Motor neuron (in vitro differentiated cells): Measurements from ENCODE around the gene TRIP6. TPM values are rescaled to one million over a fixed set of nuclear protein-coding genes. Genes with fewer than 3 reads are reported as not detected.

ENCODE experiments used
- ATAC-seq, 8 experiments: fragments of 200-7000 bp; cut with Tn5 transposase; replicated peaks in 6 of 8; 2 replicates each; pipeline ENCODE4 v1.8.0; 2021; ENCODE audit warnings: mild to moderate bottlenecking in 8 of 8, moderate library complexity in 8 of 8
- H3K27ac ChIP-seq, 2 donors: fragments of 250-450 bp; sonication (Bioruptor Pico); 2 replicates each; pipeline ENCODE4 v1.9.0; 2021; ENCODE audit warnings: antibody characterized with exemption in 2 of 2, mild to moderate bottlenecking in 2 of 2, moderate library complexity in 1 of 2
- H3K4me1 ChIP-seq, 2 donors: fragments of 250-450 bp; sonication (Bioruptor Pico); replicated peaks in 1 of 2; 2 replicates each; pipeline ENCODE4 v1.6.1; 2021; ENCODE audit warnings: antibody characterized with exemption in 2 of 2, mild to moderate bottlenecking in 2 of 2, moderate library complexity in 1 of 2
- H3K4me3 ChIP-seq, 5 donors: fragments of 250-450 bp; sonication (Bioruptor Pico); 2 replicates each; pipeline ENCODE4 v1.9.0; 2021; ENCODE audit warnings: antibody characterized with exemption in 5 of 5, mild to moderate bottlenecking in 5 of 5, moderate library complexity in 4 of 5
- WGBS, 10 experiments: fragments of 450-650 bp; shearing (Covaris generic); methylation state at CpG; one replicate each; pipeline ENCODE4 v1.0.0; 2022; 5-methylcytosine and 5-hydroxymethylcytosine counted together
- in situ Hi-C, 9 experiments: fragments of 400-800 bp; cut with MboI; loops; one replicate each; pipeline ENCODE4 v1.15.0; 2021; ENCODE audit warnings: low sequenced_read_pairs in 9 of 9, low pct_unique_long_range_greater_than_20kb in 2 of 9; ENCODE audit not compliant: unreplicated experiment in 9 of 9
- total RNA-seq, 8 experiments: library from RNA; unstranded; fragments of 300-600 nt; gene quantifications; 2 replicates each; pipeline versions ENCODE4 v1.2.3 to v1.2.4, GENCODE V29; 2022

Gene TRIP6
- total RNA-seq, 8 experiments from 2014 or later, result 3.0 to 90.1 (median 22.4) TPM

DNA sequence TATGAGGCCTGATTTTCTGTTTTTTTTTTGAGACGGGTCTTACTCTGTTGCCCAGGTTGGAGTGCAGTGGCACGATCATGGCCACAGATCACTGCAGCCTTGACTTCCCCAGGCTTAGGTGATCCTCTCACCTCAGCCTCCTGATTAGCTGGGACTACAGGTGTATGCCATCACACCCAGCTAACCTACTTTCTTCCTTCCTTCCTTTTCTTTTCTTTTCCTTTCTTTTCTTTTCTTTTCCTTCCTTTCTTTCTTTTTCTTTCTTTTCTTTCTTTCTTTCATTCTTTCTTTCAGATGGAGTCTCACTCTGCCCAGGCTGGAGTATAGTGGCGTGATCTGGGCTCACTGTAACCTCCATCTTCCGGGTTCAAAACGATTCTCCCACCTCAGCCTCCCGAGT lies 11.5 kb downstream of the TRIP6 start:
- H3K27ac ChIP-seq, result no peak overlapping the region
- ATAC-seq, result no peak
- in situ Hi-C loops, result loop anchor here in 2 of 9 experiments (25.0 kb wide), 3 partner anchors 184 to 409 kb away; partner anchors contain the start of gene NAT16 (in 1 of the 2)
- peaks cover 15 to 19% of the 10 kb centered on the region in 2 donors for H3K4me1 ChIP-seq
- 50 to 99% (median 89%) methylated on average over 2 to 6 of the region's 6 CpGs; no CpG with 5 or more reads in 2 of the 10 experiments for WGBS, 10 experiments
- no peak overlapping the region for H3K4me3 ChIP-seq

DNA sequence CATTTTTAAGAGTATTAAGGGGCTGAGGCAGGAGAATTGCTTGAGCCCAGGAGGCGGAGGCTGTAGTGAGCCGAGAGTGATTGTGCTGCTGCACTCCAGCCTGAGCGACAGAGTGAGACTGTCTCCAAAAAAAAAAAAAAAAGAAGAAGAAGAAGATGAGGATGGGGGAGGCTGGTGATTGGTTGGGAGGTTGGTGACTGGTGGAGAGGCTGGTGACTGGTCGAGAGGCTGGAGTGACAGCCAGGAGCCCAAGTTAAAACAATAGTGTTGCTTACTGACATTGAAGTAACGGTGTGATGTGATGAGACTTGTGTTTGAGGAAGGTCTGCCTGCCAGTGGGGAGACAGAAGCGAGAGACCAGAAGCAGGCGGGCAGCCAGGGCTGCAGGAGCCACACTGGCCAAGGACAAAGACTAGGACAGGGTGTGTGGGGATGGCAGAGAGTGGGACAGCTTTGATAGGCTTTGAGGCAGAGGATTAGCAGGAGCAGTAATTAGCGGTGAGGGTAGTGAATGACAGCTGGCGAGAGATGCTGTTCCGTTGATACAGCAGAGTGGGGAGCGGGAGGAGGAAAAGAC lies 12.6 kb downstream of the TRIP6 start:
- 68 to 100% (median 79%) methylated on average over 1 to 11 of the region's 11 CpGs; no CpG with 5 or more reads in 2 of the 10 experiments for WGBS, 10 experiments
- peaks cover 14 to 15% of the 10 kb centered on the region in 2 donors for H3K4me1 ChIP-seq
- ATAC-seq, result no peak
- in situ Hi-C loops, result loop anchor here in 2 of 9 experiments (25.0 kb wide), 3 partner anchors 183 to 408 kb away; partner anchors contain the start of gene NAT16 (in 1 of the 2)
- no peak overlapping the region for H3K27ac ChIP-seq
- no peak overlapping the region for H3K4me3 ChIP-seq

DNA sequence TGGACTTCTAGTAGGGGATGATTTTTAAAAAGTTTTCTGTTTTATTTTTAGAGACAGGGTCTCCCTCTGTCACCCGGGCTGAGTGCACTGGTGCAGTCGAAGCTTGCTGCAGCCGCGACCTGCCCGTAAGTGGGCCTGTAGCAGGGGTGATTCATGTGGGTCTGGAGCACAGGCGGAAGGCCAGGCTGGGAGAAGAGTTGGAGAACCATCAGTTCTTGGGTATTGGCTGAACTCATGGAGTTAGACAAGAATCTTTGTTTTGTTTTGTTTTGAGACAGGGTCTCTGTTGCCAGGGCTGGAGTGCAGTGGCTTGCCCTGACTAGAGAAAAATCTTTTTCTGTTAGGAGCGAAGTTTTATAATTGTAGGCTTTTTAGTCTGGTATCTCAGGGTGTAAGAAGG lies 13.5 kb downstream of the TRIP6 start:
- Histone ChIP-seq H3K4me3 (no peak overlapping the region), H3K4me1 (peaks cover 14 to 15% of the 10 kb centered on the region in 2 donors), H3K27ac (no peak overlapping the region)
- 50 to 100% (median 93%) methylated on average over 1 to 7 of the region's 7 CpGs; no CpG with 5 or more reads in 2 of the 10 experiments for WGBS, 10 experiments
- in situ Hi-C loops, result loop anchor here in 2 of 9 experiments (25.0 kb wide), 3 partner anchors 182 to 407 kb away; partner anchors contain the start of gene NAT16 (in 1 of the 2)
- peak in 1 of 8 experiments; percentile 9 for ATAC-seq

DNA sequence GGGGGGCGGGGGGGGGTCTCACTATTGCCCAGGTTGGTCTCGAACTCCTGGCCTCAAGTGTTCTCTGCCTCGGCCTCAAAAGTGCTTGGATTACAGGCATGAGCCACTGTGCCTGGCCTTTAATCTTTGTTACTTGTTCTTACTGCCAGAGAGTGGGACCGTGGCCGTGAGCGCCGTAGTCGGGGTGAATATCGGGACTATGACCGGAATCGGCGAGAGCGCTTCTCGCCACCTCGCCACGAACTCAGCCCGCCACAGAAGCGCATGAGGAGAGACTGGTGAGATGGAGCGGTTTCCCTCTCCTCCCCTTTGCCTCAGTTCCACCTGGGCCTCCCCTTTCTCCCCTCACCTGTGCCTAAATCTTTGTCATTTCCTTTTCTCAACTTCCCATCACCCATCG lies 13.9 kb downstream of the TRIP6 start:
- whole genome bisulfite sequencing, 10 experiments, result 80 to 100% (median 94%) methylated on average over 1 to 19 of the region's 20 CpGs; no CpG with 5 or more reads in 5 of the 10 experiments
- no peak for ATAC-seq
- in situ Hi-C loops, result loop anchor here in 2 of 9 experiments (25.0 kb wide), 3 partner anchors 181 to 406 kb away; partner anchors contain the start of gene NAT16 (in 1 of the 2)
- no peak overlapping the region for H3K4me3 ChIP-seq
- H3K27ac ChIP-seq, result no peak overlapping the region
- H3K4me1 ChIP-seq, result peaks cover 11 to 12% of the 10 kb centered on the region in 2 donors

DNA sequence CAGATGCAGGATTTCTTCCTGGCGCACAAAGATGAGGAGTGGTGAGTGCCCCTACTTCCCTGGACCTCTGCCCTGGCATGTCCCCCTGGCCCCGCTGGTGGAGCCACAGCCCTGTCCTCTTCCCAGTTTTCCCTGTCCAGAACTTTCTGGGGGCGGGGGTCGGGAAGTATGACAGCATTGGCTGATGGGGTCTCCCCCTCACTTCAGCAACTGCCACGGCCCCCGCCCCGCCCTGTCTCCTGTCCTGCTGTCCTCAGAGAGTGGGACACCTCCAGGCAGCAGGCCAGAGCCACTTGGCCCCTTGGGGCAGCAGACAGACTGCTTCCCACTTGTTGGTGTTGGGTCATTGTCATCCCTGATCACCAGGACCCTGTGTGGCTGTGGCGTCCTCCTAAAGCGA lies 15.0 kb downstream of the TRIP6 start:
- ATAC-seq, result peak in 2 of 8 experiments; percentile 4 to 10
- Histone ChIP-seq H3K4me3 (no peak overlapping the region), H3K4me1 (peaks cover 0 to 2% of the 10 kb centered on the region in 2 donors), H3K27ac (no peak overlapping the region)
- WGBS, 10 experiments, result 93 to 100% (median 100%) methylated on average over 1 to 5 of the region's 9 CpGs; no CpG with 5 or more reads in 5 of the 10 experiments
- in situ Hi-C loops, result loop anchor here in 2 of 9 experiments (25.0 kb wide), 3 partner anchors 180 to 405 kb away; partner anchors contain the start of gene NAT16 (in 1 of the 2)

DNA sequence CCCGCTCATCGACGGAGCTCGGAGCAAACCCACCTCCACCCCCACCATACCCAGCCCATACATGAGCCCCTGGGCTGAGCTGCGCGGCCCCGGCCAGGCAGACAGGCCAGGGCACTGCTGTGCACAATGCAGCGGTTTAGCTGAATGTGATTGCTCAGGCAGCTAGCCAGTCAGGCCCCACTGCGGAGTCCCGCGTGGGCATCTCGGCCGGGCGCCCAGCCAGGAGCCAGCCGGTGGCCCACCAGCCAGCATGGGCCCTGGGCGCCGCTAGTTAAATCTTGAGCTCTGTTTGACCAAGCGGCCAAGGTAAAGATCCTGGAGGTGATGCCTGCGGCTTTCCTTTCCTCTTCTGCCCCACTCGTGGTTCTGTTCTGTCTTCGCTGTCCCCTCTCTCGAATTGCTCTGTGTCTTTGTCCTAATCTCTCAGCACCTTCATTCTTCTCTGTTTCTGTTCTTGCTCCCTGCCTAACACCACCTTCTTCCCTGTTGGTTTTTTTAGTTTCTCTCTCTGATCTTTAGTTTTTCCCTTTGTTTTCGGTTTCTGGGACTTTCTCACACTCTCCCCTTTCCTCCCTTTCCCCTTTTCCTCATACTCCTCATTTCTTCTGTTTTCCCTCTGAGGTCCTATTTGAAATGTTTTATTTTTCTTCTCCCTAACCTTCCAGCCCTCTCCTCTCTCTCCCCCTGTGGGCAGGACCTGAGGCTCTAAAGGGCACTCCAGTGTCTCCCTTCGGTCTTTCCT lies 15.8 kb downstream of the TRIP6 start:
- no peak overlapping the region for H3K27ac ChIP-seq
- peaks cover 1 to 3% of the 10 kb centered on the region in 2 donors for H3K4me1 ChIP-seq
- ATAC-seq, result no peak
- no peak overlapping the region for H3K4me3 ChIP-seq
- in situ Hi-C loops, result loop anchor here in 2 of 9 experiments (25.0 kb wide), 3 partner anchors 179 to 404 kb away; partner anchors contain the start of gene NAT16 (in 1 of the 2)
- WGBS, 10 experiments, result 64 to 100% (median 92%) methylated on average over 1 to 9 of the region's 24 CpGs; no CpG with 5 or more reads in 1 of the 10 experiments

DNA sequence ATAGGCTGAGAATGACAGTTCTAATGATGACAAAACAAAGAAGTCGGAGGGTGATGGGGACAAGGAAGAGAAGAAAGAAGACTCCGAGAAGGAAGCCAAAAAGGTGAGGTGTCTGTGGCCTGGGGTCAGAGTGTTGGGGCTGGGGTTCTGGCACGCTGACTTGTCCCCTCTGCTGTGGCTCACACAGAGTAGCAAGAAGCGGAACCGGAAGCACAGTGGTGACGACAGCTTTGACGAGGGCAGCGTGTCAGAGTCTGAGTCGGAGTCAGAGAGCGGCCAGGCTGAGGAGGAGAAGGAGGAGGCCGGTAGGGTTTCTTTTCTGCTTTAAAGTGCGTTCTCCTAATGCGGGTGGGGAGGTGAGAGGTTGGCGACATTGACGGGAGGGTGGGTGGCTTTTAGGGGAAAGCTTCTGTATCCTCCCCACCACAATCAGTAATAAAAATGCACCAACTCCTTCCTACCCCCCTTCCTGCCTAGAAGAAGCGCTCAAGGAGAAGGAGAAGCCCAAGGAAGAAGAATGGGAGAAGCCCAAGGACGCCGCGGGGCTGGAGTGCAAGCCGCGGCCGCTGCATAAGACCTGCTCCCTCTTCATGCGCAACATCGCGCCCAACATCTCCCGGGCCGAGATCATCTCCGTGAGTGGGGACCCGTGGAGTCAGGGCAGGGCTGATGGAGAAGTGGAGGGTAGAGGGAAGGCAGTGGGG lies 17.7 kb downstream of the TRIP6 start:
- in situ Hi-C loops, result loop anchor here in 2 of 9 experiments (25.0 kb wide), 3 partner anchors 177 to 402 kb away; partner anchors contain the start of gene NAT16 (in 1 of the 2)
- Histone ChIP-seq H3K4me1 (peaks cover 12 to 13% of the 10 kb centered on the region in 2 donors), H3K27ac (no peak overlapping the region), H3K4me3 (no peak overlapping the region)
- no peak for ATAC-seq
- WGBS, 10 experiments, result 74 to 100% (median 97%) methylated on average over 2 to 13 of the region's 29 CpGs; no CpG with 5 or more reads in 4 of the 10 experiments

DNA sequence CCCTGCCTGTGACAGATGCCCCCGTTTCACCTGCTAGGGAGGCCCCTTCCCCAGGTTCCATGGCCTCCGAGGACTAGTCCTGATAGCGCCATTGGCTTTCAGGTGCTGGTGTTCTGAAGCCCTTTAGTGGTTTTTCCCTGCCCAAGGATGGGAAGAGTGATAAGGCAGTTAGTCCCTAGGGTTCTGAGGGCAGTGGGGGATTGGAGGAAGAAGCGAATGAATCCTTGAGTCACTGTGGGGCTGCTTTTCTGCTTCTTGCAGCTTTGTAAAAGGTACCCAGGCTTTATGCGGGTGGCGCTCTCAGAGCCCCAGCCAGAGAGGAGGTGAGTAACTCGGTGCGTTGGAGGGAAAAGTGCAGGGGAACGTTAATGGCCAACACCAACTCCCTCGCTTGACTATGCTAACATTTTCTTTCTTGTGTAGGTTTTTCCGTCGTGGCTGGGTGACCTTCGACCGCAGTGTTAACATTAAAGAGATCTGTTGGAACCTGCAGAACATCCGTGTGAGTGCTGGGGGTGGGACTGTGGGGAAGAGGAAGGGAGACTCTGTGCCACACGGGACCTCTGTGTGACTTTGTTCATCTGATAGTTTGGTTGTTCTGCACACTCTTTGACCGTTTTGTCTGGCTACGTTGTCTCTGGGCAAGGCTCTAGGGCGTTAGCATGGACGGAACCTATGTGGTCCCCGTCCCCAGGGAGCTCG lies 18.4 kb downstream of the TRIP6 start:
- Histone ChIP-seq H3K4me1 (peaks cover 14 to 16% of the 10 kb centered on the region in 2 donors), H3K27ac (no peak overlapping the region), H3K4me3 (no peak overlapping the region)
- in situ Hi-C loops, result loop anchor here in 2 of 9 experiments (25.0 kb wide), 3 partner anchors 177 to 402 kb away; partner anchors contain the start of gene NAT16 (in 1 of the 2)
- ATAC-seq, result no peak
- 70 to 100% (median 86%) methylated on average over 1 to 12 of the region's 22 CpGs; no CpG with 5 or more reads in 1 of the 10 experiments for WGBS, 10 experiments

DNA sequence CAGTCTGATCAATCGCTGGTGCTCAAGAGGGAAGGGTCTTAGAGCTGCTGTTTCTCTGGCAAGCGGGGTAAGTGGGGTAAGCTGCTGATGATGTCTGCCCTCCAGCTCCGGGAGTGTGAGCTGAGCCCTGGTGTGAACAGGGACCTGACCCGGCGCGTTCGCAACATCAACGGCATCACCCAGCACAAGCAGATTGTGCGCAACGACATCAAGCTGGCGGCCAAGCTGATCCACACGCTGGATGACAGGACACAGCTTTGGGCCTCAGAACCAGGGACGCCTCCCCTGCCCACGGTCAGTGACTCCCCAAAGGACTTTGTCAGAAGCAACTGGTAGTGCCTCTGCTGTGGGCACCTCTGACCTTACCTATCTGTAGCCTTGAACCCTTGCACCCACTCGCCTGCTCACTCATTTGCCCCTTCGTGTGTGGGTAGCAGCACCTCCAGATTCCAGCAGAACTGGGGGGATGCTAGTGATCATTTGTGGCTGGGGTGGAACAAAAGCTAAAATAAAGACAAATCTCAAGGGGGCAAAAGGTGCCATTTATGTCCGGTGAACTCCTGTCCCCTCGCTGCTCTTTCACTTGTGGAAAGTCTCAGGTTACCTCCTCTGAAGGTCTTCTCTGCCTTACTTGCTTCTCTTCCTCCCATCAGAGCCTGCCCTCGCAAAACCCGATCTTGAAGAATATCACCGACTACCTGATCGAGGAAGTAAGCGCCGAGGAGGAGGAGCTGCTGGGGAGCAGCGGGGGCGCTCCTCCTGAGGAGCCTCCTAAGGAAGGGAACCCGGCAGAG lies 19.2 kb downstream of the TRIP6 start:
- WGBS, 10 experiments, result 50 to 100% (median 95%) methylated on average over 1 to 13 of the region's 27 CpGs; no CpG with 5 or more reads in 4 of the 10 experiments
- Histone ChIP-seq H3K4me1 (peaks cover 22 to 23% of the 10 kb centered on the region in 2 donors), H3K4me3 (no peak overlapping the region), H3K27ac (no peak overlapping the region)
- ATAC-seq, result no peak
- in situ Hi-C loops, result loop anchor here in 2 of 9 experiments (25.0 kb wide), 3 partner anchors 176 to 401 kb away; partner anchors contain the start of gene NAT16 (in 1 of the 2)

DNA sequence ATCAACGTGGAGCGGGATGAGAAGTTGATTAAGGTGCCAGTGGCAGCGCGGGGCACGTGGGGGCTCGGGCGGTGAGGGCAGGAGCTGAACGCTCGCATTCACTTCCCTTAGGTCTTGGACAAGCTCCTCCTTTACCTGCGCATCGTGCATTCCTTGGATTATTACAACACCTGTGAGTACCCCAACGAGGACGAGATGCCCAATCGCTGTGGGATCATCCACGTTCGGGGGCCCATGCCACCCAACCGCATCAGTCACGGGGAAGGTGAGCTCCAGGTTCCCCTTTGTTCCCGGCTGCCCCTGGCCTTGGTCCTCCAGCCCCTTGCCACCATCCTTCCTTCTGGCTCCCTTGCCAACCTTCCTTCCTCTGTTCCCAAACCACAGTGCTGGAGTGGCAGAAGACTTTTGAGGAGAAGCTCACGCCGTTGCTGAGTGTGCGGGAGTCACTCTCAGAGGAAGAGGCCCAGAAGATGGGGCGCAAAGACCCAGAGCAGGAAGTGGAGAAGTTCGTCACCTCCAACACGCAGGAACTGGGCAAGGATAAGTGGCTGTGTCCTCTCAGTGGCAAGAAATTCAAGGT lies 19.8 kb downstream of the TRIP6 start:
- in situ Hi-C loops, result loop anchor here in 2 of 9 experiments (25.0 kb wide), 3 partner anchors 175 to 400 kb away; partner anchors contain the start of gene NAT16 (in 1 of the 2)
- Histone ChIP-seq H3K4me3 (no peak overlapping the region), H3K27ac (no peak overlapping the region), H3K4me1 (peaks cover 24 to 25% of the 10 kb centered on the region in 2 donors)
- 70 to 100% (median 93%) methylated on average over 3 to 13 of the region's 25 CpGs; no CpG with 5 or more reads in 7 of the 10 experiments for WGBS, 10 experiments
- ATAC-seq, result no peak
